NT2/D1 (cell line): ENCODE data around the gene YWHAE.

Experiments
- YY1 ChIP-seq: IDR thresholded peaks from 2 replicates; pipeline ENCODE4 v1.6.1; 2011; ENCODE audit not compliant: insufficient read length, insufficient read depth
- ZNF274 ChIP-seq: IDR thresholded peaks from 2 replicates; pipeline ENCODE4 v1.6.1; 2011; ENCODE audit warnings: mild to moderate bottlenecking, low read depth, low read length

DNA sequence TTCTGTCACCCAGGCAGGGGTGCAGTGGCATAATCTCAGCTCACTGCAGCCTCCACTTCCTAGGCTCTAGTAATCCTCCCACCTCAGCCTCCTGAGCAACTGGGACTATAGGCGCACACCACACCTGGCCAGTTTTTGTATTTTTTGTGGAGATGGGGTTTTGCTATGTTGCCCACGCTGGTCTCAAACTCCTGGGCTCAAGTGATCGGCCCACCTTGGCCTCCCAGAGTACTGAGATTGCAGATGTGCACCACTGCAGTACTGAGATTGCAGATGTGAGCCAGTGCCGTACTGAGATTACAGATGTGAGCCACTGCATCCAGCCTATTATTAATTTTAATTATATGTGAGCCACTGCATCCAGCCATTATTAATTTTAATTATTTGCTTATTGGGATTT lies 42.2 kb upstream of the YWHAE start:
- TF ChIP-seq ZNF274 (no peak), YY1 (no peak)
